Heart right ventricle (tissue), 16 donors: ENCODE measurements around the gene LYPD6. TPM values are rescaled to one million over a fixed set of nuclear protein-coding genes. Genes with fewer than 3 reads are reported as not detected.

Source experiments
- ATAC-seq, 8 donors: fragments of 200-7000 bp; cut with Tn5 transposase; one replicate each; pipeline ENCODE4 v1.9.1; 2020; ENCODE audit warnings: mild to moderate bottlenecking in 8 of 8, moderate library complexity in 8 of 8, moderate number of reproducible peaks in 1 of 8
- DNase-seq, 2 donors: peaks; one replicate each; pipeline ENCODE4 v3.0.0-alpha.2; 2020
- H3K27ac ChIP-seq, 10 donors: fragments of 200-600 bp; sonication (generic) in 2 of 10; one replicate each; pipeline versions ENCODE4 v1.5.0 to v1.8.0; 2020 to 2022; ENCODE audit warnings: mild to moderate bottlenecking in 3 of 10
- H3K27me3 ChIP-seq, 7 donors: fragments of 200-600 bp; one replicate each; pipeline ENCODE4 v1.8.0; 2021 to 2022; ENCODE audit warnings: mild to moderate bottlenecking in 2 of 7
- H3K36me3 ChIP-seq, 9 donors: fragments of 200-600 bp; sonication (generic) in 1 of 9; one replicate each; pipeline versions ENCODE4 v1.5.0 to v1.8.0; 2020 to 2022; ENCODE audit warnings: mild to moderate bottlenecking in 2 of 9
- H3K4me1 ChIP-seq, 9 donors: fragments of 200-600 bp; sonication (generic) in 1 of 9; one replicate each; pipeline versions ENCODE4 v1.5.0 to v1.8.0; 2020 to 2022; ENCODE audit warnings: mild to moderate bottlenecking in 4 of 9
- H3K4me3 ChIP-seq, 10 donors: fragments of 200-600 bp; sonication (generic) in 2 of 10; one replicate each; pipeline versions ENCODE4 v1.5.0 to v1.8.0; 2020 to 2022; ENCODE audit warnings: mild to moderate bottlenecking in 7 of 10, moderate library complexity in 2 of 10
- H3K9me3 ChIP-seq, 11 donors: fragments of 200-600 bp in 10 of 11; sonication (generic) in 2 of 11; one replicate each; pipeline versions ENCODE4 v1.5.0 to v1.8.0; 2013 to 2022; ENCODE audit warnings: mild to moderate bottlenecking in 2 of 11, control low read depth in 1 of 11, moderate library complexity in 1 of 11
- WGBS, 2 donors: extraction: QIAGEN DNeasy Blood & Tissue Kit; methylation state at CpG; one replicate each; pipeline ENCODE4 v1.1.7; 2013; ENCODE audit warnings: inconsistent platforms in 1 of 2; 5-methylcytosine and 5-hydroxymethylcytosine counted together
- intact Hi-C, 10 donors: fragments of 100-400 bp; cut with DNase I; formaldehyde crosslinking; loops; one replicate each; pipeline versions ENCODE4 v1.11.1 to v1.14.2; 2022
- polyA plus RNA-seq, 2 donors: library from polyadenylated mRNA; stranded (reverse); fragments of 200-250 nt; gene quantifications; one replicate each; pipeline ENCODE4 v1.2.3, GENCODE V29; 2013
- total RNA-seq, 10 donors: library from RNA; stranded (reverse); fragmentation: NEBNext Ultra II Directional in 3 of 10; extraction: Animal tissue kit (Norgen Biotek cat#: 25700) in 3 of 10; gene quantifications; one replicate each; pipeline versions ENCODE4 v1.2.1 to v1.2.4, GENCODE V29; 2021 to 2023
- TF ChIP-seq, protein P1 (sequence below), 9 donors: fragments of 200-600 bp; sonication (generic) in 2 of 9; IDR thresholded peaks; one replicate each; pipeline versions ENCODE4 v1.5.0 to v1.8.0; 2021 to 2022; ENCODE audit warnings: antibody characterized with exemption in 9 of 9, mild to moderate bottlenecking in 5 of 9, moderate library complexity in 1 of 9
- donor health status: Arrhythmogenic right ventricular cardiomyopathy.
- donor health status: ischemic (EF 13 %, LVEDD 7.1; RV severe dilation, severe dysfunction).
- donor health status: healthy with polysubstance abuse.
- donor health status: DM: no; HTN: yes; CAD: no.
- donor health status: DM: no; HTN: no; CAD: no.
- donor health status: ischemic (EF 25% LVEDD 6.9; RV normal size, moderate dysfunction).
- donor health status: ischemic (EF 25% LVEDD 5.7; RV mildly dilated, moderate dysfunction).
- donor health status: healthy.
- donor health status: DM: yes; HTN: yes; CAD: no.
- donor health status: Ischemic cardiomyopathy.
- donor health status: ischemic (EF 35%, LVEDD 5.7; RV mildly dilated, moderate dysfunction).
- donor health status: nonischemic (EF 11% LVEDD 7.7; RV severe dilation, severe dysfunction).
- donor health status: DM: yes; HTN: yes; CAD: no.
- donor health status: PGD.
- donor health status: ischemic (EF 29% LVEDD 5.4; RV normal size, mild dysfunction).
- donor health status: nonischemic (EF 23%, LVEDD 6.1; RV moderate dilation, normal function).

The LYPD6 gene
- total and polyA plus RNA-seq, 12 donors: 0.06 to 0.55 (median 0.15) TPM; not detected in 1

- Histone ChIP-seq H3K9me3 (peaks cover 0 to 4% (median 0%) of the 10 kb centered on the region in 11 donors), H3K27me3 (peaks cover 0 to 4% (median 0%) of the 10 kb centered on the region in 7 donors), H3K4me1 (no peaks in the 10 kb centered on the region), H3K27ac (no peak overlapping the region), H3K4me3 (no peak overlapping the region), H3K36me3 (no peaks in the 10 kb centered on the region)
- intact Hi-C loops: no loop called here
- no peak for ATAC-seq
- no peak for DNase-seq
- TF ChIP-seq, protein P1, sequence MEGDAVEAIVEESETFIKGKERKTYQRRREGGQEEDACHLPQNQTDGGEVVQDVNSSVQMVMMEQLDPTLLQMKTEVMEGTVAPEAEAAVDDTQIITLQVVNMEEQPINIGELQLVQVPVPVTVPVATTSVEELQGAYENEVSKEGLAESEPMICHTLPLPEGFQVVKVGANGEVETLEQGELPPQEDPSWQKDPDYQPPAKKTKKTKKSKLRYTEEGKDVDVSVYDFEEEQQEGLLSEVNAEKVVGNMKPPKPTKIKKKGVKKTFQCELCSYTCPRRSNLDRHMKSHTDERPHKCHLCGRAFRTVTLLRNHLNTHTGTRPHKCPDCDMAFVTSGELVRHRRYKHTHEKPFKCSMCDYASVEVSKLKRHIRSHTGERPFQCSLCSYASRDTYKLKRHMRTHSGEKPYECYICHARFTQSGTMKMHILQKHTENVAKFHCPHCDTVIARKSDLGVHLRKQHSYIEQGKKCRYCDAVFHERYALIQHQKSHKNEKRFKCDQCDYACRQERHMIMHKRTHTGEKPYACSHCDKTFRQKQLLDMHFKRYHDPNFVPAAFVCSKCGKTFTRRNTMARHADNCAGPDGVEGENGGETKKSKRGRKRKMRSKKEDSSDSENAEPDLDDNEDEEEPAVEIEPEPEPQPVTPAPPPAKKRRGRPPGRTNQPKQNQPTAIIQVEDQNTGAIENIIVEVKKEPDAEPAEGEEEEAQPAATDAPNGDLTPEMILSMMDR (IDR thresholded peaks at IDR 0.05): no peak
These were observed 34.5 kb downstream of the LYPD6 start for GRCh38 chr2:149364839-149365238.

GRCh38 chr2:149365931-149366583 is 35.7 kb downstream of the LYPD6 start:
- H3K36me3 ChIP-seq: no peaks in the 10 kb centered on the region
- TF ChIP-seq, protein P1 (IDR thresholded peaks at IDR 0.05): no peak
- H3K9me3 ChIP-seq: peaks cover 0 to 4% (median 0%) of the 10 kb centered on the region in 11 donors
- H3K27me3 ChIP-seq: peaks cover 0 to 4% (median 0%) of the 10 kb centered on the region in 7 donors
- DNase-seq (no peak), ATAC-seq (no peak)
- WGBS, 2 donors: 50 to 52% methylated on average over 5 of the region's 5 CpGs
- no peaks in the 10 kb centered on the region for H3K4me1 ChIP-seq
- no peak overlapping the region for H3K27ac ChIP-seq
- H3K4me3 ChIP-seq: no peak overlapping the region
- intact Hi-C loops: no loop called here

- TF ChIP-seq, protein P1 (IDR thresholded peaks at IDR 0.05): no peak
- no peak for ATAC-seq
- intact Hi-C loops: no loop called here
- no peak overlapping the region for H3K4me3 ChIP-seq
- peaks cover 0 to 4% (median 0%) of the 10 kb centered on the region in 7 donors for H3K27me3 ChIP-seq
- no peaks in the 10 kb centered on the region for H3K9me3 ChIP-seq
- no peak for DNase-seq
- 90 to 96% methylated on average over 5 of the region's 5 CpGs for WGBS, 2 donors
- H3K27ac ChIP-seq: no peak overlapping the region
- no peaks in the 10 kb centered on the region for H3K4me1 ChIP-seq
- no peaks in the 10 kb centered on the region for H3K36me3 ChIP-seq
These were observed 39.8 kb downstream of the LYPD6 start for GRCh38 chr2:149370061-149370775.

DNA sequence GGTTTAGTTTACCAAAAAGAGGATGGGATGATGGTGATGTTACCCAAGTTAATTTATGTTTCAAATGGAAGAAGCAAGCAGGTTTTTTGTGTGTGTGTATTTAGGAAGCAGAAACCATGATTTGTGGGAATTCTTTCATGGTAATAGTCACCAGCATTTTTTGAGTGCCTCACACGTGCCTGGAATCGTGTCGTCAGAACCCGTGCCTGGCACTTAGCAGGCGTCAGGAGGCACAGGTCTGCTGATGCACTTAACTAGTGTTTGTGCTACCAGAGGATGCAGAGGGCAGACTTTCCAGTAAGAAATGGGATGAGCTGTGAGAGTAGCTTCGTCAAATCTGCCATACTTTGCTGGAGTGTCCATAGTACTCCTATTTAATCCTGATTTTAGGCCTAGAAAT is 41.1 kb downstream of the LYPD6 start:
- DNase-seq (no peak), ATAC-seq (no peak)
- Histone ChIP-seq H3K36me3 (no peaks in the 10 kb centered on the region), H3K27ac (no peak overlapping the region), H3K9me3 (no peaks in the 10 kb centered on the region), H3K4me3 (no peak overlapping the region), H3K27me3 (no peaks in the 10 kb centered on the region), H3K4me1 (no peaks in the 10 kb centered on the region)
- TF ChIP-seq, protein P1 (IDR thresholded peaks at IDR 0.05): no peak
- intact Hi-C loops: no loop called here
- WGBS, 2 donors: 87 to 90% methylated on average over 6 of the region's 6 CpGs
